H1 (cell line): ENCODE results near the gene ARHGEF38. TPM values are rescaled to one million over a fixed set of nuclear protein-coding genes. Genes with fewer than 3 reads are reported as not detected.

Experiments used
- CTCF ChIP-seq, 3 experiments: IDR thresholded peaks; 1 replicate in 2 of 3; 2 replicates in 1 of 3; pipeline versions ENCODE4 v1.5.1 to v1.6.1; 2011; ENCODE audit warnings: low read length in 3 of 3, mild to moderate bottlenecking in 3 of 3, inconsistent platforms in 2 of 3, low read depth in 1 of 3, moderate library complexity in 1 of 3; ENCODE audit not compliant: insufficient read depth in 1 of 3; ENCODE audit errors: control extremely low read depth in 1 of 3
- polyA plus RNA-seq, 7 experiments: library from polyadenylated mRNA; depleted of rRNA in 3 of 7; stranded (reverse) in 5 of 7; unstranded in 2 of 7; fragments of >200 nt in 5 of 7; fragments of 200-250 nt in 2 of 7; gene quantifications; 1 replicate in 5 of 7; 2 replicates in 1 of 7; 4 replicates in 1 of 7; pipeline versions ENCODE4 v1.2.1 to v1.2.3, GENCODE V29; 2011 to 2013; ENCODE audit warnings: missing spikeins in 2 of 7, mixed read lengths in 2 of 7
- total RNA-seq: library from RNA; stranded (reverse); fragmentation: NEBNext Ultra II Directional; extraction: Animal tissue kit (Norgen Biotek cat#: 25700); gene quantifications from 2 replicates; pipeline ENCODE4 v1.2.1, GENCODE V29; 2021

Gene ARHGEF38
- total and polyA plus RNA-seq, 2 of the 8 experiments (the other 6 are each of a cell fraction or from before 2014, with no cell fraction given): not detected

DNA sequence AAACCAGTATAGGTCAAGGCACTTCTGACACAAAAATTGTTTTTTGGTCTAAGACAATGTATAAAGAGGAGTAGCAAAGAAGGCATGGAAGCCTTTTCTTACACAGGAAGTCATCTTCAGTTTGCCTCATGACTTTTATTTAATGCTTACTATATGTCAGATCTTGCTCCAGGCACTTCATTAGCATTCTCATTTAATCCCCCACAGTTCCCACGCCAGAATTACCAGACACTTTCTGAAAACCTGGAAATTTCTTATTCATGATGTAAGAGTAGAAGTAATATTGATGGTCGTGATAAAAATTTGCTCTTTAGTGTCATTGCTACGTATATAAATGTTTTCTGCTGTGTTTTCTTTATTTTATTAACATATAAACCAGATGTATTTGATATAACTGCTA, 39.2 kb downstream of the ARHGEF38 start (continued):
- no peak for TF ChIP-seq CTCF (IDR thresholded peaks at IDR 0.05; ENCODE audit: control extremely low read depth in 1 of 3, insufficient read depth in 1 of 3, low read depth in 1 of 3, low read length in 3 of 3)
